Body of pancreas (tissue), 4 donors: ENCODE measurements around the gene EGLN1.

Experiments used
- POLR2A ChIP-seq, 3 donors: fragments of 450-650 bp; IDR thresholded peaks; one replicate each; pipeline ENCODE4 v1.6.1; 2016; ENCODE audit warnings: antibody characterized with exemption in 3 of 3, mild to moderate bottlenecking in 2 of 3
- TF ChIP-seq, protein P1 (sequence below), 7 experiments: fragments of 450-650 bp in 4 of 7; fragments of 200-600 bp in 3 of 7; sonication (generic) in 3 of 7; IDR thresholded peaks; one replicate each; pipeline ENCODE4 v1.5.1; 2016 to 2019; ENCODE audit warnings: antibody characterized with exemption in 7 of 7

DNA sequence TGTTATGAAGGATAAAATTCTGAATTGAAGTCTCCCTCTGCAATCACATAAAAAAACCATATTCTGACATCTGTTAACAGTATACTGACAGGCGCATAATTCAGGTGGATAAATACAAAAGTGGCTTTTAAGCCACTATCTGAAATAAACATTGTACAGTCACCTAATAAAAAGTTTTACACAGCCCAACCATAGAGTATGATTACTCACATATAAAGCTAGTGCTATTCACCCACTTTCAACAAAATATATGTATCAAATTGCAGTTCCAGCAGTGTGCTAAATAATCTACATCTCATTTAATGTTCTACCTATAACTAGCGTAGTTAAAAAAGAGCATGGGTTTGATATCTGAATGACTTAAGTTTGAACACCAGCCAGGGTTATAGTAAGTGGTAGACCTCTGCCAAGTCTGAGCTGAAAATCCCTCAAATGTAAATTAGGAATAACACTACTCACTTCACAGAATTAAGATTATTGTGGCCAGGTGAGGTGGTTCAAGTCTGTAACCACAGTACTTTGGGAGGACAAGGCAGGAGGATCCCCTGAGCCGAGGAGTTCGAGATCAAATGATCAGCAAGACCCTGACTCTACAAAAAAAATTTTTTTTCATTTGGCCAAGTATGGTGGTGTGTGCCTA, 3.9 kb downstream of the EGLN1 start:
- TF ChIP-seq, protein P1, sequence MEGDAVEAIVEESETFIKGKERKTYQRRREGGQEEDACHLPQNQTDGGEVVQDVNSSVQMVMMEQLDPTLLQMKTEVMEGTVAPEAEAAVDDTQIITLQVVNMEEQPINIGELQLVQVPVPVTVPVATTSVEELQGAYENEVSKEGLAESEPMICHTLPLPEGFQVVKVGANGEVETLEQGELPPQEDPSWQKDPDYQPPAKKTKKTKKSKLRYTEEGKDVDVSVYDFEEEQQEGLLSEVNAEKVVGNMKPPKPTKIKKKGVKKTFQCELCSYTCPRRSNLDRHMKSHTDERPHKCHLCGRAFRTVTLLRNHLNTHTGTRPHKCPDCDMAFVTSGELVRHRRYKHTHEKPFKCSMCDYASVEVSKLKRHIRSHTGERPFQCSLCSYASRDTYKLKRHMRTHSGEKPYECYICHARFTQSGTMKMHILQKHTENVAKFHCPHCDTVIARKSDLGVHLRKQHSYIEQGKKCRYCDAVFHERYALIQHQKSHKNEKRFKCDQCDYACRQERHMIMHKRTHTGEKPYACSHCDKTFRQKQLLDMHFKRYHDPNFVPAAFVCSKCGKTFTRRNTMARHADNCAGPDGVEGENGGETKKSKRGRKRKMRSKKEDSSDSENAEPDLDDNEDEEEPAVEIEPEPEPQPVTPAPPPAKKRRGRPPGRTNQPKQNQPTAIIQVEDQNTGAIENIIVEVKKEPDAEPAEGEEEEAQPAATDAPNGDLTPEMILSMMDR (IDR thresholded peaks at IDR 0.05), result no peak
- no peak for TF ChIP-seq POLR2A (IDR thresholded peaks at IDR 0.05)
